Measurements from ENCODE around the gene TXNDC2.

Gene TXNDC2

GRCh38 chr18:9870431-9871008 lies 15.3 kb upstream of the TXNDC2 start:
- ChIA-PET CTCF (interaction anchor here (0.8 kb wide), 1 partner anchor 39 kb away, joined by 3 read pairs; no protein-coding TSS in a partner anchor), POLR2A (interaction anchor here (0.9 to 1.0 kb wide), 2 partner anchors 43 to 45 kb away, joined by 3 to 6 read pairs; partner anchors contain the start of gene VAPA)
- TF ChIP-seq SUZ12 (IDR thresholded peaks at IDR 0.05), result no peak
- no peak for TF ChIP-seq ELF4 (IDR thresholded peaks at IDR 0.05)
- TF ChIP-seq FOXK2 (IDR thresholded peaks at IDR 0.05), result no peak
- TF ChIP-seq HDGF (IDR thresholded peaks at IDR 0.05; ENCODE audit: borderline replicate concordance), result no peak
- TF ChIP-seq FOXA1 (IDR thresholded peaks at IDR 0.05), result no peak
- no peak for TF ChIP-seq ARNT (IDR thresholded peaks at IDR 0.05)
- no peak for TF ChIP-seq LEF1 (IDR thresholded peaks at IDR 0.05; ENCODE audit: borderline replicate concordance)
- TF ChIP-seq PKNOX1 (IDR thresholded peaks at IDR 0.05), result no peak
- no peak for TF ChIP-seq BHLHE40 (IDR thresholded peaks at IDR 0.05; ENCODE audit: borderline replicate concordance)
- TF ChIP-seq CTBP1 (IDR thresholded peaks at IDR 0.05; ENCODE audit: borderline replicate concordance), result no peak
- no peak for TF ChIP-seq FOXM1 (IDR thresholded peaks at IDR 0.05; ENCODE audit: borderline replicate concordance)
- TF ChIP-seq ZNF384 (IDR thresholded peaks at IDR 0.05), result no peak
- no peak for TF ChIP-seq L3MBTL2 (conservative IDR thresholded peaks at IDR 0.05)
- no peak for TF ChIP-seq SP1 (IDR thresholded peaks at IDR 0.05)
- no peak for TF ChIP-seq NFRKB (IDR thresholded peaks at IDR 0.05)
- TF ChIP-seq TARDBP (IDR thresholded peaks at IDR 0.05), result no peak
- no peak for DNase-seq (ENCODE audit: extremely low spot score)

DNA sequence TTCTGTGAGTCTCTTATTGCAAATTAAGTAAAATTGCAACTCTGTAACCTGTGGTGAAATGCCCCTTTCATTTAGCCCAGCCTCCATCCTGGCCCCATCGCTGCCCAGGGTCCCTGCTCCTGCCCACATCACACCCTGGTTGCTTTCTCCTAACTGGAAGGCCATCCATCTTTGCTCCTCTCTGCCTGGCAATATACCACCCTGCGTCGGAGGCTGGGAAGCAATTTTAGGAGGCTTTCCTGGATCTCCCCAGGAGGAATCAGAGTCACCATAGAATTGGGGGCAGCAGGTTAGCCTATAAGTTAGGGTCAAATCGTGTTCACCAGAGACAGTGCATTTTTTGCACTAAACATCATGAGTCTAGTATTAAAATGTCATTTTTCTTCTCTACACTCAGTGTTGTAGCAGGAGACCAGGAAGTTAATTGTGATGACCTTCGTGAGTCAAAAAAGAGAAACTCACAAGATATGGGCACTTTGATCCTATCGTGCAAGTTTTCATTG lies 14.5 kb upstream of the TXNDC2 start:
- ChIA-PET POLR2A (interaction anchor here (0.9 kb wide), 1 partner anchor 42 kb away, joined by 6 read pairs; the partner anchor contains the start of gene VAPA), CTCF (no interaction called here)
- TF ChIP-seq HDGF (IDR thresholded peaks at IDR 0.05; ENCODE audit: borderline replicate concordance) (no peak), LEF1 (IDR thresholded peaks at IDR 0.05; ENCODE audit: borderline replicate concordance) (no peak), FOXA1 (IDR thresholded peaks at IDR 0.05) (no peak)
- DNase-seq (ENCODE audit: extremely low spot score), result no peak

DNA sequence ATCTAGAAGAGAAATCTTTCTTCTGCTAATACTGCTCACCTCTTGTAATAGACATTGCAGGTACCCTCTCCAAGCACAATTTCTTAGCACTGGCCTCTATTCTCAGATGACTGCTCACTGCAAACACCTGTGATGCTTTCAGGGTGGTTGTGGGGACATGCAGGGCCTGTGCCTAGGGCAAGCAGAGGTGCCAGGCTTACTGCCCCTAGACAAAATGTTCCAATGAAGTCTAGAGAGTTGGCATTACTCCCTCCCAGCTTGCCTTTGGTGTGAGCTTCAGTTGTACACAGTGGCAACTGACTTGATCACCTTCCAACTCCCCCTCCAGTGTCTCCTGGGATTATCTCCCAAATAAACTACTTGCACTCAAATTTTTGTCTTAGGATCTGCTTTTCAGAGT lies 12.9 kb upstream of the TXNDC2 start:
- DNase-seq (ENCODE audit: extremely low spot score), result no peak
- POLR2A ChIA-PET, result no interaction called here
- CTCF ChIA-PET, result no interaction called here
- no peak for TF ChIP-seq FOXK2 (IDR thresholded peaks at IDR 0.05)

GRCh38 chr18:9874728-9875127 lies 11.0 kb upstream of the TXNDC2 start:
- no peak for TF ChIP-seq FOXK2 (IDR thresholded peaks at IDR 0.05)
- no peak for TF ChIP-seq FOXM1 (IDR thresholded peaks at IDR 0.05; ENCODE audit: borderline replicate concordance)
- TF ChIP-seq SUZ12 (IDR thresholded peaks at IDR 0.05), result no peak
- no peak for TF ChIP-seq FOXA1 (IDR thresholded peaks at IDR 0.05)
- no peak for TF ChIP-seq TARDBP (IDR thresholded peaks at IDR 0.05)
- TF ChIP-seq PKNOX1 (IDR thresholded peaks at IDR 0.05), result no peak
- no peak for TF ChIP-seq BHLHE40 (IDR thresholded peaks at IDR 0.05; ENCODE audit: borderline replicate concordance)
- TF ChIP-seq SP1 (IDR thresholded peaks at IDR 0.05), result no peak
- no peak for TF ChIP-seq ZNF384 (IDR thresholded peaks at IDR 0.05)
- TF ChIP-seq ARNT (IDR thresholded peaks at IDR 0.05), result no peak
- TF ChIP-seq HDGF (IDR thresholded peaks at IDR 0.05; ENCODE audit: borderline replicate concordance), result no peak
- TF ChIP-seq ELF4 (IDR thresholded peaks at IDR 0.05), result no peak
- no peak for TF ChIP-seq NFRKB (IDR thresholded peaks at IDR 0.05)
- no peak for TF ChIP-seq L3MBTL2 (conservative IDR thresholded peaks at IDR 0.05)
- TF ChIP-seq LEF1 (IDR thresholded peaks at IDR 0.05; ENCODE audit: borderline replicate concordance), result no peak
- TF ChIP-seq CTBP1 (IDR thresholded peaks at IDR 0.05; ENCODE audit: borderline replicate concordance), result no peak
- POLR2A ChIA-PET, result no interaction called here
- CTCF ChIA-PET, result no interaction called here
- DNase-seq (ENCODE audit: extremely low spot score), result no peak

DNA sequence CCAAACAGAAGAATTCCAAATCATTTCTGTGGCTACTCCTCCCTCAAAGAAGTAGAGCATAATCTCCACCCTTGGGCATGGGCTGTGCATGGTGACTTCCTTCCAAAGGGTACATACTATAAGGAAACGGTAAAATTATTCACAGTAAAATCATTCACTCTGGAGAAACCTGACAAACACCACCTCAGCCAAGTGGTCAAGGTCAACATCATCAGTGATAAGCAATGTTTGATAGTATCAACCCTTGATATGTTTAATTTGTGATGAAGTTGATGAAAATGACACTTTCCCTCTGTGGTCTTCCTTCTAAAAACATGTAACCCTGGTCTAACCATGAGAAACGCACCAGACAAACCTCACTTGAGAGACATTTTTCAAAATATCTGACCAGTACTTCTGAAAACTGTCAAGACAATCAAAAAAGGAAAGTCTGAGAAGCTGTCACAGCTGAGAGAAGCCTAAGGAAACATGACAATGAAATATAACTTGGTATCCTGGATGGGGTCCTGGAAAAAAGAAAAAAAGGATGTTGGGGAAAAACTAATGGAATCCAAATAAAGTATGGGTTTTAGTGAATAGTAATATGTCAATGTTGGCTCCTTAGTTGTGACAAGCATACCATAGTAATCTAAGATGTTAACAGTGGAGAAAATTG lies 9.4 kb upstream of the TXNDC2 start:
- no peak for DNase-seq (ENCODE audit: extremely low spot score)
- POLR2A ChIA-PET, result interaction anchor here (0.8 kb wide), 1 partner anchor 37 kb away, joined by 3 read pairs; the partner anchor contains the start of gene VAPA
- CTCF ChIA-PET, result interaction anchor here (0.5 kb wide), 1 partner anchor 78 kb away, joined by 3 read pairs; no protein-coding TSS in a partner anchor
- no peak for TF ChIP-seq FOXK2 (IDR thresholded peaks at IDR 0.05)
- TF ChIP-seq PKNOX1 (IDR thresholded peaks at IDR 0.05), result no peak
- no peak for TF ChIP-seq CTBP1 (IDR thresholded peaks at IDR 0.05; ENCODE audit: borderline replicate concordance)
- TF ChIP-seq ARNT (IDR thresholded peaks at IDR 0.05), result no peak
- no peak for TF ChIP-seq FOXA1 (IDR thresholded peaks at IDR 0.05)
- TF ChIP-seq HDGF (IDR thresholded peaks at IDR 0.05; ENCODE audit: borderline replicate concordance), result no peak

DNA sequence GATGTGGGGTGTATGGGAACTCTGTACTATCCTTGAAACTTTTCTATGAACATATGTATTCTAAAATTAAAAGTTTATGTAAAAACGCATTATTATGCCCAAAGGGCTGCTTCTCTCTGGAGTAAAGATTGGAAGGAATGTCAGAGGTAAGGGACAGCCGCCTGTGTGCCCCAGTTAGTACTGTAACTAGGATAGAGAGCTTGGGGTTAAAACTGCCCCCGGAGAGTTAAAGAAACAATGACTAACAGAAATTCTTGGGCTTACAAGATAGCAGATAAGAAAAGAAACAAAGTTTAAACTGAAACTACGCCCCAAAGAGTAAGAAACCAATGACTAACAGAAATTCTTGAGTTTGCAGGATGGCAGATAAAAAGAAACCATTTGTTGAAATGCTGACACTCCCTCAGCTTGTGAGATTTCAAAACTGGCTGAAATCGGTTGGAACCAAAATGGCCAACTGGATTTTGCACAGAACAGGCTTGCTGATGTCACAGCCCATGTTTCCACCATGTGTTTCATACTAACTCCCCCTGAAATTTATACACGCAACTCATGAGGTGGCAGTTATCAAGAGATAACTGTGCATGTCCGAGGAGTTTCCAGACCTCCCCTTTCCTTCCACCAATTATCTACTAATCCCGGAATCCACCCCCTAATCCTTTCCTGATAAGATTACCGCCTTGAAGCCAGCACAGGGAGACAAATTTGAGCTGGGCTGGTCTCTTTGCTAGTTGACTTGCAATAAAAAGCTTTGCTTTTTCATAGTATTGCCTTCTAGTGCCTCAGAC lies 8.7 kb upstream of the TXNDC2 start:
- no peak for TF ChIP-seq FOXA1 (IDR thresholded peaks at IDR 0.05)
- TF ChIP-seq BHLHE40 (IDR thresholded peaks at IDR 0.05; ENCODE audit: borderline replicate concordance), result no peak
- no peak for TF ChIP-seq ARNT (IDR thresholded peaks at IDR 0.05)
- no peak for TF ChIP-seq TARDBP (IDR thresholded peaks at IDR 0.05)
- no peak for TF ChIP-seq SUZ12 (IDR thresholded peaks at IDR 0.05)
- no peak for TF ChIP-seq CTBP1 (IDR thresholded peaks at IDR 0.05; ENCODE audit: borderline replicate concordance)
- TF ChIP-seq FOXK2 (IDR thresholded peaks at IDR 0.05), result no peak
- TF ChIP-seq HDGF (IDR thresholded peaks at IDR 0.05; ENCODE audit: borderline replicate concordance), result no peak
- no peak for TF ChIP-seq PKNOX1 (IDR thresholded peaks at IDR 0.05)
- no peak for TF ChIP-seq L3MBTL2 (conservative IDR thresholded peaks at IDR 0.05)
- TF ChIP-seq SP1 (IDR thresholded peaks at IDR 0.05), result no peak
- no peak for TF ChIP-seq FOXM1 (IDR thresholded peaks at IDR 0.05; ENCODE audit: borderline replicate concordance)
- no peak for TF ChIP-seq ZNF384 (IDR thresholded peaks at IDR 0.05)
- TF ChIP-seq NFRKB (IDR thresholded peaks at IDR 0.05), result no peak
- no peak for TF ChIP-seq ELF4 (IDR thresholded peaks at IDR 0.05)
- TF ChIP-seq LEF1 (IDR thresholded peaks at IDR 0.05; ENCODE audit: borderline replicate concordance), result no peak
- ChIA-PET POLR2A (interaction anchor here (0.8 kb wide), 1 partner anchor 37 kb away, joined by 3 read pairs; the partner anchor contains the start of gene VAPA), CTCF (interaction anchor here (0.5 to 0.7 kb wide), 2 partner anchors 79 to 1180 kb away, joined by 3 read pairs; no protein-coding TSS in a partner anchor)
- no peak for DNase-seq (ENCODE audit: extremely low spot score)
